Measurements from ENCODE around the gene KIAA0825. TPM values are rescaled to one million over a fixed set of nuclear protein-coding genes. Genes with fewer than 3 reads are reported as not detected.

The KIAA0825 gene
- polyA plus RNA-seq, 1 of the 3 experiments (the other 2 are of a cell fraction) = 0.61 TPM

DNA sequence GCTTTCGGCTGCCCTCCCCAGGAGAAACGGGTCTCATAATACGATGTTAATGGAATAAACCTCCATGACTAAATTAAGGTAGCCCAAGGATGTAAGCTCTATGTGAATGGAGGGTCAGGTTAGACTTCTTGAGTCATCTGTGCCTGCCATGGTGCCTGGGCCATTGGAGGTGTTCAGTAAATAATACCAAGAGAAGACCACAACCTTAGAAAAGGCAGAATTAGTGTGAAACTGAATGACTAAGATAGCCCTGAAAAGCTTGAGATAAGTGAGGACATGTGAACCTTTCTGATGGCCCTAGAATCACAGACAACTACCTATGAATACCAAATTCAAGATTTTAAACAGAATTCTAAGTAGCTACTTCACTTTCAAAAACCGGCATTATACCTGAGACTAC lies 160.6 kb downstream of the KIAA0825 start:
- Histone ChIP-seq H2AFZ (ENCODE audit: low read depth) (no peak overlapping the region), H3K9me2 (peaks cover 6% of the 10 kb centered on the region), H3K79me2 (ENCODE audit: insufficient read depth) (no peaks in the 10 kb centered on the region), H3K4me3 (ENCODE audit: low read depth in 2 of 2, low read length in 1 of 2) (no peak overlapping the region), H3K9me3 (no peaks in the 10 kb centered on the region), H3K27ac (ENCODE audit: low read depth in 2 of 2, low read length in 1 of 2) (no peak overlapping the region), H3K36me3 (replicated peaks in 1 of 2; ENCODE audit: control insufficient read depth in 1 of 2, insufficient read depth in 2 of 2, low read length in 1 of 2) (peaks cover 0 to 5% of the 10 kb centered on the region in 2 experiments), H4K20me1 (ENCODE audit: insufficient read depth) (no peaks in the 10 kb centered on the region), H3K27me3 (ENCODE audit: insufficient read depth) (no peaks in the 10 kb centered on the region), H3K4me1 (ENCODE audit: control insufficient read depth in 1 of 2, insufficient read depth in 2 of 2, low read depth in 1 of 2, low read length in 1 of 2) (no peaks in the 10 kb centered on the region), H3F3A (replicated peaks; ENCODE audit: insufficient read depth) (no peaks in the 10 kb centered on the region), H3K4me2 (no peak overlapping the region), H3K9ac (no peak overlapping the region)
- WGBS (ENCODE audit: low lambda C conversion rate) = 89% methylated on average over 4 of the region's 4 CpGs
- ChIA-PET POLR2A (no interaction called here), CTCF (interaction anchor here (1.1 kb wide), 1 partner anchor 15 kb away, joined by 3 read pairs; no protein-coding TSS in a partner anchor)
- no peak for DNase-seq
- TF ChIP-seq MEF2A (IDR thresholded peaks at IDR 0.05; ENCODE audit: borderline replicate concordance, low read depth) = no peak
- TF ChIP-seq MXI1 (IDR thresholded peaks at IDR 0.05; ENCODE audit: low read depth, low read length) = no peak
- TF ChIP-seq NFIC (IDR thresholded peaks at IDR 0.05; ENCODE audit: borderline replicate concordance) = no peak
- TF ChIP-seq GABPA (IDR thresholded peaks at IDR 0.05; ENCODE audit: low read depth) = no peak
- TF ChIP-seq JUND (IDR thresholded peaks at IDR 0.05) = no peak
- no peak for TF ChIP-seq SIN3A (IDR thresholded peaks at IDR 0.05; ENCODE audit: borderline replicate concordance, low read depth, low read length)
- TF ChIP-seq, protein P1, sequence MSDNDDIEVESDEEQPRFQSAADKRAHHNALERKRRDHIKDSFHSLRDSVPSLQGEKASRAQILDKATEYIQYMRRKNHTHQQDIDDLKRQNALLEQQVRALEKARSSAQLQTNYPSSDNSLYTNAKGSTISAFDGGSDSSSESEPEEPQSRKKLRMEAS (IDR thresholded peaks at IDR 0.05; ENCODE audit: low read depth) = no peak
- no peak for TF ChIP-seq FOXJ3 (CRISPR knock-in tag; IDR thresholded peaks at IDR 0.05)
- no peak for TF ChIP-seq FOSL2 (IDR thresholded peaks at IDR 0.05; ENCODE audit: borderline replicate concordance, low read depth)
- TF ChIP-seq, protein P2, sequence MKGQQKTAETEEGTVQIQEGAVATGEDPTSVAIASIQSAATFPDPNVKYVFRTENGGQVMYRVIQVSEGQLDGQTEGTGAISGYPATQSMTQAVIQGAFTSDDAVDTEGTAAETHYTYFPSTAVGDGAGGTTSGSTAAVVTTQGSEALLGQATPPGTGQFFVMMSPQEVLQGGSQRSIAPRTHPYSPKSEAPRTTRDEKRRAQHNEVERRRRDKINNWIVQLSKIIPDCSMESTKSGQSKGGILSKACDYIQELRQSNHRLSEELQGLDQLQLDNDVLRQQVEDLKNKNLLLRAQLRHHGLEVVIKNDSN (IDR thresholded peaks at IDR 0.05; ENCODE audit: borderline replicate concordance, low read depth) = no peak
- TF ChIP-seq, protein P3, sequence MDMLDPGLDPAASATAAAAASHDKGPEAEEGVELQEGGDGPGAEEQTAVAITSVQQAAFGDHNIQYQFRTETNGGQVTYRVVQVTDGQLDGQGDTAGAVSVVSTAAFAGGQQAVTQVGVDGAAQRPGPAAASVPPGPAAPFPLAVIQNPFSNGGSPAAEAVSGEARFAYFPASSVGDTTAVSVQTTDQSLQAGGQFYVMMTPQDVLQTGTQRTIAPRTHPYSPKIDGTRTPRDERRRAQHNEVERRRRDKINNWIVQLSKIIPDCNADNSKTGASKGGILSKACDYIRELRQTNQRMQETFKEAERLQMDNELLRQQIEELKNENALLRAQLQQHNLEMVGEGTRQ (IDR thresholded peaks at IDR 0.05; ENCODE audit: borderline replicate concordance, low read depth, low read length) = no peak

DNA sequence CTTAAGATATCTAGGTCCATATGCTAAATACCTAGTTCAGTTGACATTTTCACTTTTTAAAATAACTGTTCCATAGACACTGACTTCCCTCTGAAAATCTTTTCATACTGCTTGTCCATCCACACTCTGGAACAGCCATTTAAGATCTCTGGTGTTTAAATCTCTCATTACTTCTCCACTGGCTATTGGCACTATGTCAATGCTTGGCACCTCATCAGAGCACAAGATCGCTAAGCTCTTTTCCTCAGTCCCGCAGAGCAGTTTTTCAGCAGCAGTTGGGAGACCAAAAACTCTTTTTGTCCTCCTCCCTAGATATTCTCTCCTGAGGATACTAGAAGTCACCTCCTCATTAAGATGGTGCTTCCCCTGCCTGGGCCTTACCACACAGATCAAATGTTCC lies 172.7 kb downstream of the KIAA0825 start:
- Histone ChIP-seq H3K4me1 (ENCODE audit: control insufficient read depth in 1 of 2, insufficient read depth in 2 of 2, low read depth in 1 of 2, low read length in 1 of 2) (no peaks in the 10 kb centered on the region), H3K27me3 (ENCODE audit: insufficient read depth) (no peaks in the 10 kb centered on the region), H3K27ac (ENCODE audit: low read depth in 2 of 2, low read length in 1 of 2) (no peak overlapping the region), H3K9me3 (no peaks in the 10 kb centered on the region), H3K4me3 (ENCODE audit: low read depth in 2 of 2, low read length in 1 of 2) (no peak overlapping the region), H3F3A (replicated peaks; ENCODE audit: insufficient read depth) (no peaks in the 10 kb centered on the region), H2AFZ (ENCODE audit: low read depth) (no peak overlapping the region), H3K9ac (no peak overlapping the region), H3K4me2 (no peak overlapping the region), H4K20me1 (ENCODE audit: insufficient read depth) (no peaks in the 10 kb centered on the region), H3K9me2 (no peaks in the 10 kb centered on the region), H3K79me2 (ENCODE audit: insufficient read depth) (no peaks in the 10 kb centered on the region), H3K36me3 (replicated peaks in 1 of 2; ENCODE audit: control insufficient read depth in 1 of 2, insufficient read depth in 2 of 2, low read length in 1 of 2) (no peaks in the 10 kb centered on the region)
- ChIA-PET POLR2A (no interaction called here), CTCF (no interaction called here)
- DNase-seq = no peak
- TF ChIP-seq, protein P4, sequence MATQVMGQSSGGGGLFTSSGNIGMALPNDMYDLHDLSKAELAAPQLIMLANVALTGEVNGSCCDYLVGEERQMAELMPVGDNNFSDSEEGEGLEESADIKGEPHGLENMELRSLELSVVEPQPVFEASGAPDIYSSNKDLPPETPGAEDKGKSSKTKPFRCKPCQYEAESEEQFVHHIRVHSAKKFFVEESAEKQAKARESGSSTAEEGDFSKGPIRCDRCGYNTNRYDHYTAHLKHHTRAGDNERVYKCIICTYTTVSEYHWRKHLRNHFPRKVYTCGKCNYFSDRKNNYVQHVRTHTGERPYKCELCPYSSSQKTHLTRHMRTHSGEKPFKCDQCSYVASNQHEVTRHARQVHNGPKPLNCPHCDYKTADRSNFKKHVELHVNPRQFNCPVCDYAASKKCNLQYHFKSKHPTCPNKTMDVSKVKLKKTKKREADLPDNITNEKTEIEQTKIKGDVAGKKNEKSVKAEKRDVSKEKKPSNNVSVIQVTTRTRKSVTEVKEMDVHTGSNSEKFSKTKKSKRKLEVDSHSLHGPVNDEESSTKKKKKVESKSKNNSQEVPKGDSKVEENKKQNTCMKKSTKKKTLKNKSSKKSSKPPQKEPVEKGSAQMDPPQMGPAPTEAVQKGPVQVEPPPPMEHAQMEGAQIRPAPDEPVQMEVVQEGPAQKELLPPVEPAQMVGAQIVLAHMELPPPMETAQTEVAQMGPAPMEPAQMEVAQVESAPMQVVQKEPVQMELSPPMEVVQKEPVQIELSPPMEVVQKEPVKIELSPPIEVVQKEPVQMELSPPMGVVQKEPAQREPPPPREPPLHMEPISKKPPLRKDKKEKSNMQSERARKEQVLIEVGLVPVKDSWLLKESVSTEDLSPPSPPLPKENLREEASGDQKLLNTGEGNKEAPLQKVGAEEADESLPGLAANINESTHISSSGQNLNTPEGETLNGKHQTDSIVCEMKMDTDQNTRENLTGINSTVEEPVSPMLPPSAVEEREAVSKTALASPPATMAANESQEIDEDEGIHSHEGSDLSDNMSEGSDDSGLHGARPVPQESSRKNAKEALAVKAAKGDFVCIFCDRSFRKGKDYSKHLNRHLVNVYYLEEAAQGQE (IDR thresholded peaks at IDR 0.05; ENCODE audit: low read depth, low read length) = no peak
- WGBS (ENCODE audit: low lambda C conversion rate) = 88% methylated on average over 2 of the region's 2 CpGs
